H1 (cell line): ENCODE data around the gene CLCN3. TPM values are rescaled to one million over a fixed set of nuclear protein-coding genes. Genes with fewer than 3 reads are reported as not detected.

Experiments
- KDM1A ChIP-seq: fragments of 200-600, 300-600 bp; sonication (generic); IDR thresholded peaks from 2 replicates; pipeline ENCODE4 v1.7.1; 2016; ENCODE audit warnings: mild to moderate bottlenecking, low read length, borderline replicate concordance
- polyA plus RNA-seq, 7 experiments: library from polyadenylated mRNA; depleted of rRNA in 3 of 7; stranded (reverse) in 5 of 7; unstranded in 2 of 7; fragments of >200 nt in 5 of 7; fragments of 200-250 nt in 2 of 7; gene quantifications; 1 replicate in 5 of 7; 2 replicates in 1 of 7; 4 replicates in 1 of 7; pipeline versions ENCODE4 v1.2.1 to v1.2.3, GENCODE V29; 2011 to 2013; ENCODE audit warnings: missing spikeins in 2 of 7, mixed read lengths in 2 of 7
- total RNA-seq: library from RNA; stranded (reverse); fragmentation: NEBNext Ultra II Directional; extraction: Animal tissue kit (Norgen Biotek cat#: 25700); gene quantifications from 2 replicates; pipeline ENCODE4 v1.2.1, GENCODE V29; 2021

The CLCN3 gene
- total and polyA plus RNA-seq, 2 of the 8 experiments (the other 6 are each of a cell fraction or from before 2014, with no cell fraction given), result 8.8 to 32.8 TPM

DNA sequence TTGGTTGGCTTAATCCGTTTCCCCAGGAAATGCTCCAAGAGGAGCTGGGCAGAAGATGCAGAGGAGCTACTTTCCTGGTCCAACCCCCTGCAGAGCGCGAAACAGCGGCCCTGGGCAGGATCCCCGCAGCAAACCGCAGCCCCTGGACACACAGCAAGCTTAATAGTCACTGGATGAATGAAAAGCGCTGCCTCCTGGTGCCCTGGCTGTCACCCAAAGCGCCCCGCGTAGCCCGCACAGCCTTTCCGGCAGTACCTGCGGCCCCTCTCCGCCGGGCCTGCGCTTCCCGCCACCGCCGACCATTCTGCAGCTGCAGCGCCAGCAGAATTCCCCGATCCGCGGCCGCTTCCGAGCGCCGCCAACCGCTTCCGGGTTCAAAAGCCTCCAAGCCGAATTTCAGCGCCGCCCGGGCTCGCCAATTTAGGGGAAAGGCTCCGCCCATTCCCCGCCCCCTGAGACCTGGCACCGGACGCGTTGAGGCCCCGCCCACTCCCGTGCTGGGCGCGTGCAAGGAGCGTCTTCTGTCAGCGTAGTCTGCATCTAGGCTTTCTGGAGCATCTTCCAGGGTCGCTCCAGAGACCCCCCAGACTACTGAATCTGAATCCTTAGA is 137.3 kb downstream of the CLCN3 start, which contains the start of gene HPF1 (continued):
- no peak for TF ChIP-seq KDM1A
